CD4-positive, alpha-beta T cell treated with Interleukin-12 subunit alpha and Interleukin-12 subunit beta, for 1 hour (primary cell): ENCODE data around the gene DOCK3.
"Not testable (repeated sequence)": the region's sequence is repeated elsewhere in the genome, so short reads cannot be mapped to it uniquely, and the experiment has no call there.

Experiments
- DNase-seq: peaks from one replicate; pipeline ENCODE4 v3.0.0-alpha.2; 2020

Gene DOCK3

DNA sequence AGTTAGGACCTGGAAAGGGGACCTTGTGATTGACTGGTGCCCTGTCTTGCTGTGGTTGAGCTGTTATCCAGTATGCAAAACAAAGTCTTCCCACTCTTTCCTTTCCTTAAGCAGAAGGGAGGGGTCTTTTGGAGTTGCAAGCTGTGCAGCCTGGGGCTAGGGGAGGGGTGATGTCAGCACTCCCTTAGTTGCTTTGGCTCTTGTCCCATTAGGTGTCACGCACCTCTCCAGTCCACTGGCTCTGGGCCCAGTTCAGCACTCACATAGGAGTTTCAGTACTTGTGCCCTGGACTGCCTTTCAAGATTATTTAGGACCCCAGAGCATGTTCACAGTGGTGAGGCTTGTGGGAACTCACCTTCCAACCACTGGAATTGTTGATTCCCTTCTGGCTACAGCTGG is 238.5 kb downstream of the DOCK3 start:
- DNase-seq, result no peak

DNA sequence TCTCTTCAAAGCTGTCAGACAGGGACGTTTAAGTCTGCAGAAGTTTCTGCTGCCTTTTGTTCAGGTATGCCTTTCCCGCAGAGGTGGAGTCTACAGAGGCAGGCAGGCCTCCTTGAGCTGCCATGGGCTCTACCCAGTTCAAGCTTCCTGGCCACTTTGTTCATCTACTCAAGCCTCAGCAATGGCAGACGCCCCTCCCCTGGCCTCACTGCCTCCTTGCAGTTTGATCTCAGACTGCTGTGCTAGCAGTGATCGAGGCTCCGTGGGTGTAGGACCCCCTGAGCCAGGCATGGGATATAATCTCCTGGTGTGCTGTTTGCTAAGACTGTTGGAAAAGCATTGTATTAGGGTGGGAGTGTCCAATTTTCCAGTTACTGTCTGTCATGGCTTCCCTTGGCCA is 247.3 kb downstream of the DOCK3 start:
- not testable (repeated sequence) for DNase-seq

DNA sequence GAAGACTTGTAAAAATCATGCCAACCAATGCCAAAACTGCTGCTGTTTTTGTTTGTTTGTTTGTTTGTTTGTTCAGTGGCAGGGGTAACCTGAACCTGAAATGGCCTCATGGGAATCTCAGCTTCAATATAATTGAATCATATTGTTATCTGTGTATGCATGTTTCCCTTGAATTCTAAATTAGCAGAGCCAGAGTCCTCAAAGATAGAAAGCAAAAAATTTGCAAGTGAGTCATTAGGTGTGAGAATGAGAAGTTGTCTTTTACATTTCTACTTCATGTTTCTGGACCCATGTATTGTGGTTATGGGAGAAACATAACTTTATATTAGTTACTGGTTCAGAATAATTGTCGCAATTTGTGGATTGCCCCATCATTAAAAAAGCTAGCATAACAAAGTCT is 249.2 kb downstream of the DOCK3 start:
- no peak for DNase-seq

DNA sequence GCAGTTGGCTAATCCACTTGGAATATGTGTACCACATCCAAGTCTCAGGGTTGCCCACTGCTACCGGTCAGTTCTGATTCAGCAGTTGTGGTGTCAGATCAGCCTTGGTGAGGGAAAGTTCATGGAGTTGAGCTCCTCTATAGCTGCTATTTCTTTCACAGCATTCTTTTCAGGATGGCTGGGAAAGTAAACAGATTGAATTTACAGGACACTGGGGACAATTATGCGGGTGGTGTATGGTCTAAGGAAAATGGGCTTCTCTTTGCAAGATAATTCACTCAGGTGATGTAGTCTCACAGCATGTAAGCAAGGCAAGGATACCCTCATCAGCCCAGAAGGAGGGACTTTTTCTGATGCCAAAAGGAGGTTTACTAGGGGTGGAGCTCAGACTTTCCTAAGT is 249.9 kb downstream of the DOCK3 start:
- no peak for DNase-seq

DNA sequence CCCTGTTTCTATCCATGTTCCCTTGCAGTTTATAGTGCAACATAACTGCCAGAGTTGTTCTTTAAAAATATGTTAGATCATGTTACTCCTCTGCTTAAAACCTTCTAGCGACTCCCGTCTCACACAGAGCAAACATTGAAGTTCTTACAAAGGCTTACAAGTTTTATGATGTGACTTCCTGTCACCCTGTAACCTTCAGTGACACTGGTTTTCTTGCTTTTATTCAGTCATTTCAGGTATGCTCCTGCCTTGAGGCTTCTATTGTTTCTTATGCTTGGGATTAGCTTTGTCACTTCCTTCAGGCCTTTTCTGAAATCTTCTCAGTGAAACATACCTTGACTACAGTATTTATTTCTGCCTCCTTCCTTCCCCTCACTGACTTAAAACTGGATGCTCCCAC is 252.1 kb downstream of the DOCK3 start:
- no peak for DNase-seq

DNA sequence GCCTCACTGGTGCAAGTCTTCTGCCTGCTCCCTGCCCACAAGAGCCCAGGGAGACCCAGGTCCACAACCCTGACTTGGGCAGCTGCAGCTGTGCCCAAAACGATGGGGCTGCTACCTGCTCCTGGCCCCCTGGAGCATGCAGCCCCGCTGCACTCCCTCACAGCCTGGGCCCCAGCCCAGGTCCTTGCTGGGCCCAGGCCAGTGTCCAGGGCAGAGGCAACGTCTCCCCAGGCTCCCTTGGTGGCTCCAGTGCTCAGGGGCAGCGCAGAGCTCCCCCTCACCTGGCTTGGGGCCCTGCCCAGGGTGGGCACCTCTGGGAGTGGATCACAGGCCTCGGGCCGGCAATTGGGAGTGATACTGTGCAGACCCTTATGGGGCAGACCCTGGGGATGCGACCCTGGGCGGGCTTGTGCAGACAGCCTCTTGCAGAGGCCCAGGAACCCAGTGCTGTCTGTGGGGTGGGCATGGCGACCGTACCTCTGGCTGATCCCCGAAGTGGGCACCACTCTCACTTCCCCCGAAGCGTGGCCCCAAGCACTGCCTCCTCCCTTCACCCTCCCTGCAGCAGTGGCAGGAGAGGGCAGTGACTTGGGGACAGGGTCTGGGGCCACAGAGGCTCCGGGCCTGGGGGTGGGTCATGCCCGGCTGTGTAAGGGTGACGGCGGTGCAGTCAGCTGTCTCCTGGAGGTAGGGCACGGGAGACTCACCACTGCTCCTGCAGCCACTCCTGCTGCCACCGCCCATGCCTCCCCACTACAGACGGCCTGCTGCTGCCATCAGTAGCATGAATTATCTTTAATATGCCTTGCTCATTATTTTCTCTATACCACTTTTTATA is 255.9 kb downstream of the DOCK3 start:
- no peak for DNase-seq

DNA sequence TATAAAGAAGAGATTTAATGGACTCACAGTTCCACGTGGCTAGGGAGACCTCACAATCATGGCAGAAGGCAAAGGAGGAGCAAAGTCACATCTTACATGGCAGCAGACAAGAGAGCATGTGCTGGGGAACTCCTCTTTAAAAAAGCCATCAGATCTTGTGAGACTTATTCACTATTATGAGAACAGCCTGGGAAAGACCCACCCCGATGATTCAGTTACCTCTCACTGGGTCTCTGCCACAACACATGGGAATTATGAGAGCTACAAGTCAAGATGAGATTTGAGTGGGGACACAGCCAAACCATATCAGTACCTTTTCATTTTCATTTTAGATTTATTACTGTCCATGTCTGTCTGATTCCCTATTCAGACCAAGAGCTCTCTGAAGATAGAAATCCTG is 258.2 kb downstream of the DOCK3 start:
- not testable (repeated sequence) for DNase-seq

DNA sequence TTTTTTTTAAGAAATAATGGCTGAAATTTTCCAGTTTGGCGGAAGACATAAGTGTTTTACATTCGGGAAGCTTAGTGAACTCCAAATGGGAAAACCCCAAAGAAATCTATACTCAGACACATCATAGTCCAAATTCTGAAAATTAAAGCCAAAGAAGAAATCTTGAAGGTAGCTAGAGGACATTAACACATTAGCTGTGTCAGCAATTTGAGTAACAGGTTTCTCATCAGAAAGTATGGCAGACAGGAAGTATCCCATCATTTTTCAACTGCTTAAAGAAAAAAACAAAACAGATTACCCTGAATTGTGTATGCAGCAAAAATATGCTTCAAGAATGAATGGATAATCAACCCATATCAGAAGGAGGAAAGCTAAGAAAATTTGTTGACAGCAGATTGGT is 261.7 kb downstream of the DOCK3 start:
- no peak for DNase-seq

DNA sequence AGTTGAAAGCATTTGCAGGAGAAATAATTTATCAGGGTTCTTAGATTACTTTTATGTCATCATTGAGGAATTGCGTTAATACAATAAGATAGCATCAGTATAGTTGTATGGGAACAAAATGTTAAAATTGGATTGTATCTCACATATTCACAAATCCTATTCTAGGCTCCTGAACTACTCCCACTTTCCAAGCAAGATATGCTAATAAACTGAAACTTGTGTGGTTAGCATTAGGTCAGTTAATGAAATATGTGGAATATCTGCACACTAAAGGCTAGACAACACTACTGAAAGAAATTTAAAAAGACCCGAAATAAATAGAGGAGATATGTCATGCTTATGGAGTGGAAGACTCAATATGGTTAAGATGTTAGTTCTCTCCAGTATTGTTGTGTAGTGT is 272.7 kb downstream of the DOCK3 start:
- no peak for DNase-seq

DNA sequence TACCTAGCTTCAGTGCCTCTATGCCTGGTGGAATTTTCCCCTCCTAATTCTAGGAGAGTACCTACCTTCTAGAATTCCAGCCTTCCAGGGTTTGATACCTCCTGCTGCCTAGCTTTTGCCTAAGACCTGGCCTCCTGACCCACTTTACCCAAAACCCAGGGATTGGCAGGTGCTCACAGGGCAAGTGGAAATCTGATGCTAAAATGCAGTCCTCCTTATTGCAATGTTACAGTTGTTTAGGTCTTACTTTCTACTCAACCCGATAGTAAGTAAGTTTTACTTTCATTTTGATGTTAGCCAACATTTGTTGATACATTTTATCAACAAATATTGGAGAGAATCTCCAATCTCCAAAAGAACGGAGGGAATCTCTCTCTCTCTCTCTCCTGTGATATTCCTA is 275.9 kb downstream of the DOCK3 start:
- no peak for DNase-seq

DNA sequence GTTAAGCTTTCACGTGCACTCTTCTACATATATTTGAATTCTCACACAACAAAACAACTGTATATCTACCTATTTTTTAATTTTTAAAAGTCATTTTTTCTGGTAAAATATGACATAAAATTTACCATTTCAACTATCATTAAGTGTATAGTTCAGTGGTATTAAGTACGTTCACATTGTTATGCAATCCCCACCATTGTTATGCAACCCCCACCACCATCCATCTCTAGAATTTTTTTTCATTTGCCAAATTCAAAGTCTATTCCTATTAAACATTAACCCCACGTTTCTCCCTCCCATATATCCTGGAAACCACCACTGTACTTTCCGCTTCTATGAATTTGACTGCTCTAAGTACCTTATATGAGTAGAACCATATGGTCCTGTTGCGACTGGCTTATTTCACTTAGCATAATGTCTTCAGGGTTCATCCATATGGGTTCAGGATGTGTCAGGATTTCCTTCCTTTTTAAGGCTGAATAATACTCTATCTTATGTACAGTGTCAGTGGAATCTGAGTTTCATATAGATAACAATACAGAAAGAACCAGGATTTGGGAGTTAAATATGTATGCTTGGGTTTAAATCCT is 279.2 kb downstream of the DOCK3 start:
- no peak for DNase-seq

DNA sequence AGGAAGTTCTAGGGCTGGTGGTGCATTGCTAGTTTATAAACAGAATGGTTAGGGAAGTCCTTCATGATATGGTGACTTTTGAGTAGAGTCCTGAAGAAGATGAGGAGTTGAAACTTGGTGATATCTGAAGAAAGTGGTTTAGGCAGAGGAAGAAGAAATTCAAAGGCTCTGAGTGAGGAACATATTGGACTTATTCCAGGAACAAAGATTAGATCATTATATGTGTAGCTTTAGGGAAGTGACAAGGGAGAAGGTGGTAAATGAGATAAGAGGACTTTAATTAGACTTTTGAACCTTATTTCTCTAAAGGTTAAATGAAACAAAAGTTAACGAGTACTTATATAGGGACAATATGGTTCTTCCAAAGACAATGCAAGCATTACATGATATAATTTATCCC is 286.7 kb downstream of the DOCK3 start:
- DNase-seq, result no peak

DNA sequence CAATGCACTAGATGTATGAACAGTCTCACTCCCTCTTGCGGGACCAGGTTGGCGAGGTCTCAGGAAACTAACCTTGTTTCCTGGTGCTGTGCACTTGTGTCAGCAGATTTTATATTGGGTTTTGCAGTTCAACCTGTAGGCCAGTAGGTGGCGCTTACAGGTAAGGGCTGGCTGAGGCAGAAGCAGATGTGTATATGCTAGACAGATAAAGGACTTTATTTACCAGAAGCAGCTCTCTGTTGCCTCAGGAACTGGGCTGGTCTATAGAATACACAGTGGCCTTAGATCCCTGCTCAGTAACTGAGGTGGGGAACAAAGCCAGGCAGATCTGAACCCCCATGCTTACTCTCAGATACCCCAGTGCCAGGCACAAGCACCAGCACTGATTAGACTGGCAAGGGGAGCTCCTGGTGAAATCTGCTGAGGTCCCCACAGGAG is 296.8 kb downstream of the DOCK3 start:
- DNase-seq, result peak; percentile 80

DNA sequence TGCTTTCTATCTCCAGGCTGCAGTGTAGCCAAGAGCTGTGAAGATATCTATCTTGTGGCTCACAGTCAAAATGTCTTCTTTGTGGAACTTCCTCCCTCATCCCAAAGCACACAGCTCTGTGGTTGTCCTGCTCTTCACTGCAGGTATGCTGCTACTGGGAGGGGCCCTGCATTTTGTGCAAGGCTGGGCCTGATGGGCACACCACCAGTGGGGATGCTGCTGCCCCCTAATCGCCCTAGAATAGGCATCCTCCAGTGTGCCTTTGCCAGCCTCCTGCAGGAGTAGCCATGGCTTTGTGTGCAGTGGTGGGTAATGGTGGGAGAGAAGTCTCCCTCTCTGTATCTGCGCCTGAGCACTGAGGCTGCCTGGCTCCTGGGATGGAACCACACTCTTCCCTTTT is 297.3 kb downstream of the DOCK3 start:
- DNase-seq, result no peak

DNA sequence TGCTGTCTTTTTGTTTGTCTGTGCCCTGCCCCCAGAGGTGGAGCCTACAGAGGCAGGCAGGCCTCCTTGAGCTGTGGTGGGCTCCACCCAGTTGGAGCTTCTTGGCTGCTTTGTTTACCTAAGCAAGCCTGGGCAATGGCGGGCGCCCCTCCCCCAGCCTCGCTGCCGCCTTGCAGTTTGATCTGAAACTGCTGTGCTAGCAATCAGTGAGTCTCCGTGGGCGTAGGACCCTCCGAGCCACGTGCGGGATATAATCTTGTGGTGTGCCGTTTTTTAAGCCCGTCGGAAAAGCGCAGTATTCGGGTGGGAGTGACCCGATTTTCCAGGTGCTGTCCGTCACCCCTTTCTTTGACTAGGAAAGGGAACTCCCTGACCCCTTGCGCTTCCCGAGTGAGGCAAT is 303.9 kb downstream of the DOCK3 start:
- DNase-seq, result not testable (repeated sequence)

DNA sequence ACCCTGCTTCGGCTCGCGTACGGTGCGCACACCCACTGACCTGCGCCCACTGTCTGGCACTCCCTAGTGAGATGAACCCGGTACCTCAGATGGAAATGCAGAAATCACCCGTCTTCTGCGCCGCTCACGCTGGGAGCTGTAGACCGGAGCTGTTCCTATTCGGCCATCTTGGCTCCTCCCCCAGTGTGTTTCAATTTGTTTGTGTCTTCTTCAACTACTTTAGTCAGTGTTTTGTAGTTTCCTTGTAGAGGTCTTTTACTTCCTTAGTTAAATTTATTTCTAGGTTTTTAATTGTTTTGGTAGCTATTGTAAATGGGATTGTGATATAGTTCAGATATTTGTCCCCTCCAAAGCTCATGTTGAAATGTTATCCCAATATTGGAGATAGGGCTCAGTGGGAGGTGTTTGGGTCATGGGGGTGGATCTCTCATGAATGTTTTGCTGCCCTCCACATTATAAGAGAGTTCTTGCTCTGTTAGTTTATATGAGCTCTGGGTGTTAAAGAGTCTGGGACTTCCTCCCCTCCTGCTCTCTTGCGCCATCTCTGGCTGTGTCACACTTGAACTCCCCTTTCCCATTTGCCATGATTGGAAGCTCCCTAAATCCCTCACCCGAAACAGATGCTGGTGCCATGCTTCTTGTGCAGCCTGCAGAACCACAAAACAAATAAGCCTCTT is 304.4 kb downstream of the DOCK3 start:
- DNase-seq, result no peak

DNA sequence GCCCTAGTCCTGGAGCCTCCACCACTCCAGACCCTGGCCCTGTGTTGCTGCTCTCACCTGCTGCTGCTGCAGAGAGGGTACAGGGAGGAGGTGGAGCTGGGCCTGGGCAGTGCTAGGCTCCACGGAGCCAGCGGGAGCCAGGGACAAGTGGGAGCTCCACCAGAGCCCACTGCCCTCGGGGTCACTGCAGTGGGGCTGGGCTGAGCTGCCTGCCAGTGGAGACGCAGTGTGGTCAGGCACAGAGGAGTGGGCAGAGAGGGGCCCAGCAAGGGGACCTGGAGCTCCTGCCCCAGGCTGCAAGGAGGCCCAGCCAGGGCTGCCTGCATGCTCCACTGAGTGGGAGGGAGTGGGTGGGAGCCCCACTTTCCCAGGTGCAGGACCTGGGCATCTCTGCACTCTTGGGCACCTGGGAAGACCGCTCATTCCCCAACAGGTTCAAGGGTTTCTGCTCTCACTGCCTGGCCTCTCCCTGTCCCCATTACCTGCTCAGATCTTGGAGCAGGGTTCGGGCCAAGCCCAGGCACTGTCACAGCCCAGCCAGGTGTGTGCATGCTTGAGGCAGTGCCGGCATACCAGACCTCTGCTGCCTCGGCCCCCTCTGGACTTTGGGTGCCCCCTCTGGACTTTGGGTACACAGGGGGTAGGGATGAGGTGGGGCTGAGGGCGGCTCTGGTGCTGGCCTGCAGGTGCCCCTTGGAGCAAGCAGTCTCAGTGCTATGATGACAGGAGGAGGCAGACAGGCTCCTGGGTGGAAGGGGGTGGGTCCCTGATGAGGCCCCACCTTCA is 308.0 kb downstream of the DOCK3 start:
- DNase-seq, result no peak

DNA sequence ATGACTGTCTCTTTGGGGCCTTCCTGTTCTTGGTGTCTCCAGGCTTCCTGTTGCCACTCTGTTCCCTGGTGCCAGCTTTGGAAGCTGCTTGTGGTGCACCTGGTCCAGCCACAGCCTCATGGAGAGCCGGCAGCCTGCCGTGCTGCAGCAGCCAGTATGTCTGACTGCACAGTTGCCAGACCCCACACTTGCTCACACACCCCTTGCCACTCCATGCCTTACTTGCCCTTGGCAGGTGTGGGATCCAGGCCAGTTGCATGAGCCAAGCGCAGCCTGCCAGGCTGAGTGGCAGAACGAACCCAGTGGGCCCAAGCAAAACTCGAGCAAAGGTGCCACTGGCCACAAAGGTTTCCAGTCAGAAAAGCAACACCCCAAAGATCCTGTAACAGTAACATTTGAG is 309.2 kb downstream of the DOCK3 start:
- no peak for DNase-seq

DNA sequence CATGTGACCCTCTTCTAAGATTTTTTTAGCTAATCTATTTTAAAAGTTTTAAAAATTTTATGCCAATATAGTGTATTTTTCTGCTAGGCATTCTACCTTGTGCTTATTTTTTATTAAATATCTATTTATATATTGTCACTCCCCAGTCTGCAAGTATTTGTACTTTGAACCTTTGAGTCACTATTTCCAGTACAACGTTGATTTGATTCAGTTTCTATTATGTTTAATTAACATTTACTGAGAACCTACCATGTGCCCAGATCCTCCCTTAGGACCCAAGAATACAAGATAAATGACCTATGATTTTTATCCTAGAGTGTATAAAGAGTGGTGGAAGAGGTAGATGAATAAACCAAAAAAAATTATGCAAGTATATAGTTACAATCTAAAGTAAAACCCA is 311.2 kb downstream of the DOCK3 start:
- no peak for DNase-seq

DNA sequence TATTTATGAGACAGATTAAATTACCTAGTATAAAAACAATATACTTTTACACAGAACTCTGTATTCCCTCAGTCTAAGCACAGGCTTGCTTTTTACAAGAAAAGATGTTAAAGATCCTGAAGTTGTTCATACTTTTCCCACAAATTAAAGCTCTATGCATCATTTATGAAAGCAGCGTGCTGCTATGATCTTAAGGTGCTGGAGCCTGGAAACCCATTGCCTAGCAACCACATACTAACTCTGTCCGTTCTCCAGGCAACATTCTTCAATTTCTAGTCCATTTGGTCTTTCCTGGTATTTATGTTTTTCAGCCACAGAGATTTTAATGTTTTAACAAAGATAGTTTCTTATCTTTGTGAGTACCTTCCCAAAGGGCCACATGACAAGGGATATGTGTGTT is 312.0 kb downstream of the DOCK3 start:
- no peak for DNase-seq

DNA sequence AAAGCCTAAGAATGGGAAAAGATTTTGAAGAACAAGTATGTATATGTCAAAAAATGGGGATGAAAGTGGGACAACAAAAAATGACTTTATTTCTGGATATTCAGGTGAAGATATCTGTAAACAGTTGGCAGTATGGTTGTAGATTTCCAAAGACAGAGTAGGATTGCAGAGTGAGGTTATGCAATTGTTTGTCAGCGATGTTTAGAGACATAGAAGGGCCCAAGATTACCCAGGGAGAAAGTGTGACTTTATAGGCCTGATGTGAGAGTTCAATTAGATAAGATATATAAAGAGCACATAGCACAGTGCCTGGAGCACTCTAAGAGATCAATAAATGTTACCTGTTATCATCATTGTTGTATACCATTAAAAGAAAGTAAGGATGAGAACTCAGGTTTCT is 319.8 kb downstream of the DOCK3 start:
- no peak for DNase-seq

DNA sequence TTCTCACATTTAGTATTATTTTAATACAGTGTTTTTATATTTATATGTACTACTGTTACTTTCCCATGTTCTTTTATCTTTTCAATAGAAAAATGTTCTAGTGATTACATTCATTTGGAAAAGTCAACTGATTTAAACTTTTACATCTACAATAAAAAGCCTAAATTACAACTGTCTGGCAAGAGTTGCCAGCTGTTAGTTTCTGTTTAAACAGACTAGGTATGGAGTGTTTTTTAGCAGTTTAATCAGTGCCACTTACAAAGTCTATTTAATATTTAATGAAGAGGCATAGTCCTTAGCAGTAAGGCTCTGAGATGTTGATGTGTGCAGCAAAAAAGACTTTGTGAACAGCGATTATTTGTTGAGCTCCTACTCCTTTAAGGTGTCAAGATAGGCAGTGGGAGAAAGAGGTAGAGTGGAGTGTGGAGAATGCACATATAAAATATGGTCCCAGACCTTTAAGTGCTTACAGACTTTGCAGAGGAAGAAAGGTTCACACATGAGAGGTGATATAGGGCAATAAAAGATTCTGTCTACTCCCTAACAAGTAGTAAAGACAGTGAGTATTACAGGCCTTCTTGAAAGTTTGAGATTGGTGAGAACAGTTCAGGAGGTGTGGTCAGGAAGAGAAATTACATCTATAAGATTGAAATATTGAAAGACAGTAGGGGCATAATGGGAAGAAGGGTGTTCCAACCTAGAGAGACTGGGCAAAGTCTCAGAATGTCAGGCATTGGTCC is 320.5 kb downstream of the DOCK3 start:
- no peak for DNase-seq

DNA sequence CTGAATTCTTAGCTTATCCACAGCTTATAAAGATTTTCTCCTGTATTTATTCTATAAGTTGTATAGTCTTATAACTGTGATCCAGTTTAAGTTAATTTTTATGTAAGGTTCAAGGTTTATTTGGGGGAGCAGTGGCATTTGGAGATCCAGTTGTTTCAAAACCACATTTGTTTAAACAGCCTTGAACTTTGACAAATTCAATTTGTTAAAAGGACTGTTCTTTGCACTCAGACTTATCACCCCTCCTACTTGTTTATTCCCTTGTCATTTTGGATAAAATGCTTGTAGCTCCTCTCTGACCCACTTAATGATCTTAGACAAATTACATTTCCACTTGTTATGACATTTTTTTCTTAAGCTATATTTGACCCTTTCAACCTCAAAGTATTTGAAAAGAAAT is 327.8 kb downstream of the DOCK3 start:
- DNase-seq, result no peak
